Effector CD4-positive, alpha-beta T cell (primary cell): ENCODE results near the gene APOM.

Experiments used
- DNase-seq: peaks from one replicate; pipeline ENCODE4 v3.0.0-alpha.2; 2020
- total RNA-seq: gene quantifications from one replicate; lab custom pipeline; 2026; lab: John Stamatoyannopoulos, UW

Gene APOM
- total RNA-seq = 0.75 reads per million

DNA sequence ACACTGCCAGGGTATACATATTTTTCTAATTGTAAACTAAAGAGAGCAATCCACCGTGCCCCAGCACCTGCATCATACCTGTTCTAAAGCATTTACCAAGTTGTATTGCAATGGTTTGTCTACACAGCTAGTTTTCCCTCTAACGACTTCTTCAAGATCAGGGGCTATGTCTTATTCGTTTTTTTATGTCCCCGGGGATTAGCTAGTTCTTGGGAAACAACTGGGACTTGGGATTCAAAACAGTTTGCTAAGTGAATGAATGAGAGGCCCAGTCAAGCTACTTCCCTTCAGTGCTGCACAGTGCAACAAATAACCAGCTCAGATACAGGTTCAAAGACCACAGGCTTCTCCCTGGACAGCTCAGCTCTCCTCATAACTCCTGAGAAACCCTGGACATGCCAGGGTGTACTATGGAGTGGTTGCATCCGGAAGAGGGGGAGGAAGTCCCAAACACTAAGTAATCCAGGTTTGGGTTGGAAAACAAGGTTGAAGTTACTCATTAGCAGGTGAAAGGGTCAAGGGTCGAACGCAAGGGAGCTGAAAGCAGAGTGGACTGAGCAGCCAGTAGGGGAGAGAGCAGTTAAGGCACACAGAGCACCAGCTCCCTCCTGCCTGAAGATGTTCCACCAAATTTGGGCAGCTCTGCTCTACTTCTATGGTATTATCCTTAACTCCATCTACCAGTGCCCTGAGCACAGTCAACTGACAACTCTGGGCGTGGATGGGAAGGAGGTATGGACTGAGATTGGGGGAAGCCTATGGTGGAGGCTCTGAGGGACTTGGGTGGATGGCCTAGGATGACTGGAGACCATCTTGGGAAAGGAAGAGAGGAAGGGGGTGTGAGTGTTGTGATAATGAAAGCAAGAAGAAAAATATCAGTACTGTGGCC, at the start of gene APOM:
Gene APOM (plus strand): TSS at position 546 of the 889 bp plus-strand sequence. CDS start 73 bp downstream, at position 619.
- DNase-seq = no peak

DNA sequence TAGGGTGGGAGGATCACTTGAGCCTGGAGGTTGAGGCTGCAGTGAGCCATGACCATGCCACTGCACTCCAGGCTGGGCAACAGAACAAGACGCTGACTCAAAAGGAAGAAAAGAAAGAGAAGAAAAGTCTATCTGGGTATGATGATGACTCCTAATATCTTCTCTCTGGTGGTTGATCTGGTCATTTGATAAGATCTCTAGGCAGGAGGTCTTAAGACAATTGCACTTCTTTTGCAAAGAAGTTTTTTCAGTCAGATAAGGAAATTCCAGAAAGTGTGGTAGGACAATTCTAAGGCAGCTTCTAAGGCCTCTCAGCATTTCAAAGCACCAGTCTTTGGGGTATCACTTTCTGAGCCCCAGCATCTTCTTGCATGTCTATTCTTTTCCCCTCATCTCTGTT, 48.4 kb upstream of the APOM start:
- DNase-seq = no peak

DNA sequence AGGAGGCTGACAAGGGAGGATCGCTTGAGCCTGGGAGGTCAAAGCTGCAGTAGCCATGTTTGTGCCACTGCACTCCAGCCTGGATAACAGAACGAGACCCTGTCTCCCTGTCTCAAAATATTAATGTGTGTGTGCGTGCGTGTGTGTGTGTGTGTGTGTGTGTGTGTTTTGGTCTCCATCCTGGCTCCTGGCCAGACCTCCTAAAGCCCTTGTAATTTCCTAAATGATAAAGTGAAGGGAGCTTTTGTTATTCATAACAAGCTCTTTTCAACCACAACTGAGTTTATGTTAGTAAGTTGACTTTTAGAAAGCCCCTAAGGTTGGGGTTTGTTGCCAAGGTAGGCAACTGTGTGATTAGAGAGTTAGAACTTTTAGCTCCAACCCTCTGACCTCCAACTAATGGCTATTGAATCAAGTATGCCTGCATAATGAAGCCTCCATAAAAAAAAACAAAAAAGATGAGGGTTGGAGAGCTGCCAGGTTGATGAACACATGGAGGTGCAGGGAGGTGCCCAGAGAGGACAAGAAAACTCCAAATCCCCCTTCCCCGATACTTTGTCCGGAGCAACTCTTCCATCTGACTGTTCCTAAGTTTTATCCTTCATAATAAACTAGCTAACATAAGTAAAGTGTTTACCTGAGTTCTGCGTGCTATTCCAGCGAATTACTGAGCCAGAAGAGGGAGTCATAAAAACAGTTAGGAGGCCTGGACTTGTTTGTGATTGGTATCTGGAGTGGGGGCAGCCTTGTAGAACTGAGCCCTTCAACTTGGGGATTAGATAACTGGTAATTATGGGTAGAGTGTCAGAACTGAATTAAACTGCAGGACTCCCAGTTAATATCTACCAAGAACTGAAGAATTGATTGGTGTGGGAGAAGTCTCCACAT, 45.9 kb upstream of the APOM start:
- DNase-seq = no peak

DNA sequence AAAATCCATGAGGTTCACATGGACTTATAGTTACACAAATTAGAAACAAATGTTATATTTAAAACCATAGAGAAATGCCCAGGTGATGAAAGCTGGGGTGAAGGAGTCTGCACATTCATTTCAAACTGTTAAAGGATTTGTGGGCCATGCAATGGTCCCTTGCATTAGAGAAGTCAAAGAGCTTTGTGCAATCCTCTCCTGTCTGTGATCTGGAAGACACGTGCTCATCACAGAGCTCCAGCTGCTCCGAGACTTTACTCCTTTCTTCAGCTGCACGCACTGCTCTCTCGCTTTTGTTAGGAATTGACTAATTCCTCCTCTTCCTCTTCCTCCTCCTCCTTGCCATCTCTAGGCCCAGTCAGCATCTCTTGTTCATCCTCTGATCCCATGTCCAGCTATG, 44.7 kb upstream of the APOM start:
- no peak for DNase-seq

DNA sequence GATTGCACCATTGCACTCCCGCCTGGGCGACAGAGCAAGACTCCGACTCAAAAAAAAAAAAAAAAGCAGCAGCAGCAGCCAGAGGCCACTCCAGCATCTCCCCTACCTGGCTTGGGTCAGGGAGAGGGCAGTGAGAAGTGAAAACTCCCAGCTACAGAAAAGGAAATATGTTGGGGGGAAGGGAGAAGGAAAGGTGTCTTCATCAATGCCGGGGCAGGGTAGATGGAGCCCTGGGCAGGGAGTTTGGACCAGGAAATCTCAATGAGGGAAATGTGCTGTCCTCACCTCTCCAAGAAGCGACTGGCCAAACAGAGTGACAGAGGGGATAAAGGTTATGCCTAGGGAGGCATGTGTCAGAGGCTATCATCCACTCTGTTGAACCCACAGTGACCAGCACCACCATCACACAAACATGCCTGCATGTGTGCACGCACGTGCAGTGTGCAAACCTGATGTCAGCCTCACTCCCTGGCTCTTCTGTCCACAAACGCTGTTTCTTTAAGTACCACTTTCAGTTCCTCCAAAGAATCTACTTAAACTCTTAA, 41.5 kb upstream of the APOM start:
- no peak for DNase-seq

DNA sequence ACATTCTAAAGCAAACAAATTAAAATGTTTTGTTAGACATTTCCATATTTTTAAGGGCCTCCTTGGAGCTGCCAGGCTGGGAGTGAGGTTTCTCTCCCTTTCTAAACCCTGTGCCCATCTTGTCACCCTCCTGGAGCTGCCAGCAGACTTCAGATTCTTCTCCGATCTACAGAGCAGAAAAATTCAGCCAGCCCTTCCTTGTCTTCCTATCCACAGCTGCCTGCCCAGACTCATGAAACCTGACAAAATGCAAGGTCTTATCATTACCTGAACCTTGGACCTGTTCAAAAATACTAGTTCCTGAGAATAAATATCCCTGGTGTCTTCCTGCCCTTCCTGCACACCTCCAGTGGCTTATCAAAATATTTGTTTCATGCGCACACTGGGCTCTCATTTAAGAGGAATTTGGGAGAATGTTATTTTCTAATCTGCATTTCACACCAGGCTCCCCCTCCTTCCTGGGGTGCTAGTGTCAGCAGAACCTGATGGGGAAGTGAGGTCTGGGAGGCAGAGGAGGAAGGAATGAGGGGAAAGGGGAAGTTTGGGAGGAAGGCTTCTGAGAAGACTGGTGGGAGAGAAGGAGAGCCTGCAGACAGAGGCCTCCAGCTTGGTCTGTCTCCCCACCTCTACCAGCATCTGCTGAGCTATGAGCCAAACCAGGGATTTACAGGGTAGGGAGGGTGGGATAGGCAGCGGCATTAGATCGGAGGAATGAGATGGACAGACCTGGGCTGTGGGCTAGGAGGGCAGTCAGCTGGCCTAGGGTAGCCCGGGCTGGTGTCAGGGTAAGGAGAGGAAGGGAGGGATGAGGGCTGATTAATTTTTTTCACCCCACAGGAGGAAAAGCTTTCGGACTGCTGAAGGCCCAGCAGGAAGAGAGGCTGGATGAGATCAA, 40.8 kb upstream of the APOM start, which contains the start of gene AIF1:
Gene AIF1 (plus strand): TSS at position 551 of the 895 bp plus-strand sequence. CDS start 96 bp downstream, at position 647.
- no peak for DNase-seq

DNA sequence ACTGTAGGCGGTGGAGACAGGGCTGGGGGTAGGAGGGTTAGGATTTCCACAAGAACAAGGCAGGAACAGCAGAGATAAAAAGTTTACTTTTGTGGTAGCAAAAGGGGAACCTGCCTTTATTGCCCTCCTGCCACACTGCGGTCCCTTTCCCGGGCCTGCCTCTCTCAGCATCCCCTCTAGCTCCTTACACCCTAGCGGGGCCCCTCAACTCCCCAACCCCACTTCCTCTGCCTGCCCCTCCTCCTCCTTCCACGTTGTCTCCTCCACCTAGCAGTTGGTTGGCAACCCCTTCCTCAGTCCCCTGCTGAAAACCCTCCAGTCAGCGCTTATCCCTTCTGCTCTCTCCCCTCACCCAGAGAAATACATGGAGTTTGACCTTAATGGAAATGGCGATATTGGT, 39.9 kb upstream of the APOM start:
- no peak for DNase-seq

DNA sequence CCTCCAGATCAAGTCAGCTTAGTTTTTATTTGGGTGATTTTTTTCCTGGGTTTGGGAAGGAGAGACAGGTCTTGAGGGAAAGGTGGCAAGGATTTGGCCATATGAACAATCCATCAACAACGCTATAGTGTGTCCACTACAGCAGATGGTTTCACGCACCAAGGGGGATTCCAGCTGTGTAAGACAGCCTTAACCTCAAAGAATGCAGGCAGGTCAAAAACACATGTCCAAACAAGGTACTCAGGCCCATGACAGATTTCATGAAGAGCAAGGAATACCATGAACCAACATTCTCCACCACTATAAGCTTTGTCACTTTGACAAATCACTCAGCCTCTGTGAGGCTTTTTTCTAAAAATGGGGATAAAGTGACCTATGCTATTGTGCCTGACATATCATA, 38.7 kb upstream of the APOM start:
- DNase-seq = no peak

DNA sequence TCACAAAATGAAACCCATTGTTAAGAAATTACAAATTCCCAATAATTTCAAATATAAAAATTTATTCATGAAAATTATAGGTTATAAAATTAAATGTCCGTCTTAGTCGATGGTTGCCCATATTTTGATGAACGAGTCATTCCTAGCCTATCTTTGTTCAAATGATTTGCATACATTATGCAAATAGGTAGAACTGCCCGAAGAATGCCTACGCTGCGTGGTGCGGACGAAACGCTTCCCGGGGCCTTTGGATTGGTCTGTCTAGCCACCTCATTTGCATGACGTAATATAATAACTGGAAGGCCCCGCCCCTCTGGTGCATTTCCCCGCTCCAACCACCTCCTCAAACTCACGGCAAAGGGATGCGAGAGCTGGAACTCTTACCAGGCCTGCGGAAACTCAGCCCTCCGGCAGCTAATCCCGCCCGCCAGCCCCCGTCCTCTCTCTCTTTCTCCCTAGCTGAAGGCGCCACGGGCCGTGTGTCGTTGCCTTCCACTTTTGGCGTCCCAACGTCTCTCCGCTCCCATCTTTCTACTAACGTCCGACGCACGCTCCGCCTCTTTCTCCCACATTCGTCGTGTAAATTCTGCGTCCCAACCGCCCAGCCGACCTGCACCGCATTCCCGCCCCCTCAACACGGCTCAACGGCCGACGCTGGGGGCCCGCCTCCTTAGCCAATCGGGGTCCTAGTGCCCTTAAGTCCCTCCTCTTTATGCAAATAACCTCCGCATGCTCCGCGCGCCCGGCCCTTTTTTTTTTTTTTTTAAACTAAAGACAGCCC, 35.7 kb upstream of the APOM start:
- peak; percentile 94 for DNase-seq

DNA sequence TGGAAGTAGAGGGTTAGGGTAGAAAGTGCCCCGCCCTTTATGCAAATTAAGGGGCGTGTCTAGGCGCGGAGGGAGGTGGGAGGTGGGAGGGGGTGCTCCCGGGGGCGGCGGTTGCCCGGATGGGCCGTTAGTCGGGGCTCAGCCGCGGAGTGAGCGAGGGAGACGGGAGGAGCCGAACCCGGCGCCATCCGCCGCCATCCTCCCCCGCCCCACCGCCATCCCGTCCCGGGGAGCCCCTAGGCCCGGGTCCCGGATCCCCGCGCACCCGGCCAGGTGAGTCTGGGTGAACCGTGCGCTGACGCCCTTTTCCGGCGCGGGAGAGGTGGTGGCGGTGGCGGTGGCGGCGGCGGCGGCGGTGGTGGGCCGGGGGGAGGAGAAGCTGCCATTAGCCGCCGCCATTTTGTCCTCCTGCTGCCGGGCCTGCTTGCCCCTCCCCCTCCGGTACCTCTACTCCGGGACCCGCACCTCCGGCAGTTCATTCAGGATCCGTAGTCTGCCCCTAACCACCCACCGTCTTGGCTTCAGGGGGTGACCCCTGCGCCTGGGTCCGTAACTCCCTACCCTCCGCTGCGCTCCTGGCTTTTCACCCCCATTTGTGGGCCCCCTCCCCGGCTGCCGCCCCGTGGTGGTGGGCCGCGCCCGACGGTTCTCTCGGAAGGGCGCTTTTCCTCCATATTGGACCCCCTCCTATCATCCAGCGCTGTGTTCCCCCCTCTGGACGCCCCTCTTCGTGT, 34.9 kb upstream of the APOM start, which contains the start of gene PRRC2A:
Gene PRRC2A (plus strand): TSS at position 130 of the 734 bp plus-strand sequence. CDS start 2,075 bp downstream, outside the sequence.
- DNase-seq = no peak

DNA sequence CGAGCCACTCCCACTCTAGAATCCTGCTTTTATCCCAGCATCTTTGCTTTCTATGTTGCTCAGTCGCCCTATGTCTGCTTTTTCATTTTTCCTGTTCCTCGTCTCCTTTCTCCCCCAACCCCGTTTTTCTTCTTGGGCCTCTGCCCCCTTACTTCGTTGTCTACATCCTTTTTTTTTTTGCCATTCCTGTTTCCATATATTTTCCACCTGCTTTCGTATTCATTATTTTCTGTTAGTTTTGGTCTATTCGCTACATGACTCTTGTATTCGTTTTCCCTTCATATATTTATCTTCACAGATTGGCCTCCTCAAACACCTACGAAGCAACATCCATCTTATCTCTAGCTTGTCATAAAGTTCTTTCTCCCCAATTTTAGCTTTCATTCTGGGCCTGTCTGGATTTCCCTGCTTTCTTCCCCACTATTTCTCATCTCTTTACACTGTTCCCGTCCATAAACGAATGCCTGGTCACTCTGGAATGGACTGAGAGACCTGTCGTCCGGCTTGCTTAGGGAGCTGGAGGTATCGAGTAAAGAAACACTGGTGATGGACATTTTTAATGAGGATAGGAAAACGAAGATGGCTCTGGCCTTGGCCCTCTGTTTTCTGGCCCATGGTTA, 34.3 kb upstream of the APOM start:
- DNase-seq = no peak

DNA sequence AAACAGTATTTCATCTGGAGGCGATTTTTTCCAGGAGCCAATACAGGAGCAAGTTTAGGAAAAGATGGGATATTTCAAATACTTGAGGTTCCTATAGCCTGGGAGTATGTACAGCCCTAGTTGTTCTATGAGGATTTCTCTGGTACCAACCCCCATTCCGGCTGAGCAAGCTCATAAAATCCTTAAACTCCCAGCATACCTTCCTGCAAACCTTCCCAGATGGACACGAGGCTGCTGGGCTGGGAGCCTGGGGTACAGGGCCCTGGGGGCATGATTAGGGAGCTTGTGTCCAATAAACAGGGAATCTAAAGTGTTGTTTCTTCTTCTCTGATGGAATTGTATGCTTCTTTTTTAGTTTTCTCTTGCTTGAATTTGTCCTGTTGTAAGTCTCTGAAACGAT, 33.7 kb upstream of the APOM start:
- no peak for DNase-seq

DNA sequence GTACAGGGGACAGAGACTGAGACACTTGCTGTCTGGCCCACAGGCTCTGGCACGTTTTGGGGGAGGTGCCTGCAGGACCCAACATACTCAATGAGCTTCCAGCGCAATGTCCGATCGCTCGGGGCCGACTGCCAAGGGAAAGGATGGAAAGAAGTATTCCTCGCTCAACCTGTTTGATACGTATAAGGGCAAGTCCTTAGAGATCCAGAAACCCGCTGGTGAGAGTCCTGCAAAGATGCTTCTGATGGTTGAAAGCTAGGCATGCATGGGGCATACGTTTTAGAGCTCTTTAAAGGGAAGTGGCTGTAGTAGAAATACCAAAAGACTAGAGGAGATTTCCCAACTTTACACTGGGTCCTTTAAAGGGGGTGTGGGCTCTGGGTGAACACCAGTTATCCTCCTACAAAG, 33.0 kb upstream of the APOM start:
- no peak for DNase-seq

DNA sequence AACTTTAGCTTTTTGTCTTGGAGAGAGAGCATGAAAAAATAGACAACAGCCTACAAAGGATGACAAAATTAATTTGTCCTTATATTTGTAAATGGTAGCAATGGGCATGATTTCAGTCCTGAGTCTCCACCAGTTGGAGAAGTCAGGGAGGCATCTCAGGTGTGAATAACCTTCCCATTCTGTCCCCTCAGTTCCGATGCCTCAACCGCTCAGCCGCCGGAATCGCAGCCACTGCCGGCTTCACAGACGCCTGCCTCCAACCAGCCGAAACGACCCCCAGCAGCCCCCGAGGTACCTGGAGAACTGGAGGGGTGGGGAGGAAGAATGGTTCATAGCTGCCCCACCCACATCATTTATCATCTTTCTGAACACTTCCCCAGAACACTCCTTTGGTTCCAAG, 31.6 kb upstream of the APOM start:
- DNase-seq = no peak

DNA sequence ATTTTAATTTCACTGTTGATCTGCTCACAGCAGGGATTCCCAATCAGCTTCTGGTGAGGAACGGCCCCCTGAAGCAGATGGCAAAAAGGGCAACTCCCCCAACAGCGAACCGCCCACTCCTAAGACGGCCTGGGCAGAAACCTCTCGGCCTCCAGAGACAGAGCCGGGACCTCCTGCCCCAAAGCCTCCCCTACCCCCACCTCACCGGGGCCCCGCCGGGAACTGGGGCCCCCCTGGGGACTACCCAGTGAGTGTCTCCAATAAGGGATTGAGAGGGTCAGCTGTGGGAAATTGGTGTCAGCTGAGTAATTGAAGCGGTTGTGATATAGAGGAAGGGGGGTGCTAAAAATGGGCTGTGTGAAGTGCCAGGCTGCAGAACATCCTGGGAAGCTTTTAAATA, 28.7 kb upstream of the APOM start:
- no peak for DNase-seq

DNA sequence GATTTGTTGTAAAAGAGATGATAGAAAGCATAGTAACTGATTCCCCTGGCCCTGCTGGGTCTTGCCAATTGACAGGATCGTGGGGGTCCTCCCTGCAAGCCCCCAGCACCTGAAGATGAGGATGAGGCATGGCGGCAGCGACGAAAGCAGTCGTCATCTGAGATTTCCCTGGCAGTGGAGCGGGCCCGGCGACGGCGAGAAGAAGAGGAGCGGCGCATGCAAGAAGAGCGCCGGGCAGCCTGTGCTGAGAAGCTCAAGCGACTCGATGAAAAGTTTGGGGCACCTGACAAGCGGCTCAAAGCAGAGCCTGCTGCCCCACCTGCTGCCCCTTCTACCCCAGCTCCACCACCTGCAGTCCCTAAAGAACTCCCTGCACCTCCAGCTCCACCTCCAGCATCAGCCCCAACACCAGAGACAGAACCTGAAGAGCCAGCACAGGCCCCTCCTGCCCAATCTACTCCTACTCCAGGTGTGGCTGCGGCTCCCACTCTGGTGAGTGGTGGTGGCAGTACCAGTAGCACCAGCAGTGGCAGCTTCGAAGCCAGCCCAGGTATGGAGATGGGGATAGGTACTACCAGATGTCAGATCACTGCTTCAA, 27.9 kb upstream of the APOM start:
- DNase-seq = no peak

DNA sequence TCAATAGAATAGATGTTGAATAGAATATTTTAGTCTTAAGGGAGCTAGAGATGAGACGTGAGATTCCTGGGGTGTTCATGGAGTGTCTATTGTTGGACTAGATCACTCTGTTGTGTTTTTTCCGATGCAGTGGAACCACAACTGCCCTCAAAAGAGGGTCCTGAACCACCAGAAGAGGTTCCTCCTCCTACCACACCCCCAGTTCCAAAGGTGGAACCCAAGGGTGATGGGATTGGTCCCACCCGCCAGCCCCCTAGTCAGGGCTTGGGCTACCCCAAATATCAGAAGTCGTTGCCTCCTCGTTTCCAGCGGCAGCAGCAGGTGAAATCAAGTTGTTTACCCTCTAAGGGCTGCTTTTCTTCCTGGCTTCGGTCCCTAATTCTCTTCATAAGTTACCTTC, 26.7 kb upstream of the APOM start:
- no peak for DNase-seq

DNA sequence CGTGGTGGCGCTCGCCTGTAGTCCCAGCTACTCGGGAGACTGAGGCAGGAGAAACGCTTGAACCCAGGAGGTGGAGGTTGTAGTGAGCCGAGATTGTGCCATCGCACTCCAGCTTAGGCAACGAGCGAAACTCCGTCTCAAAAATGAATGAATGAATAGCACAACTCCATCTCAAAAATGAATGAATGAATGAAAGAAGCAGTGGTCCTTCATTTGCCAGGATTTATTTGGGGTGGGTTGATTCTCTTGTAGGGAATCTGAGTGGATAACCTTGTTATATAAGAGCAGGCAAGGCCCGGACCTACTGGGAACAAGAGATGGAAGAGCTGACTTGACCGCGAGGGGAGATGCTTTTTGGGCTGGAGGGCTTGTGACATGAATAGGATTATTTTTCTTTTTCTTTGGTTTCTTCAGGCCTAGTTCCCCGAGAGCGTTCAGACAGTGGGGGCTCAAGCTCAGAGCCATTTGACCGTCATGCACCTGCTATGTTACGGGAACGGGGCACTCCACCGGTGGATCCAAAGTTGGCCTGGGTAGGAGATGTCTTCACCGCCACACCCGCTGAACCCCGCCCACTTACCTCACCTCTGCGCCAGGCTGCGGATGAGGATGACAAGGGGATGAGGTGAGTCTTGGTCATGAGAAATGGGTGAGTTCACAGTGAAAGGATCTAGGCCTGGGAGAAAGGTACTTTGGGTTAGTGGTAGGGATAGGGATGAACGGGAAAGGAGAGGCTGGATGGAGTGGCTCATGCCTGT, 25.3 kb upstream of the APOM start:
- no peak for DNase-seq

DNA sequence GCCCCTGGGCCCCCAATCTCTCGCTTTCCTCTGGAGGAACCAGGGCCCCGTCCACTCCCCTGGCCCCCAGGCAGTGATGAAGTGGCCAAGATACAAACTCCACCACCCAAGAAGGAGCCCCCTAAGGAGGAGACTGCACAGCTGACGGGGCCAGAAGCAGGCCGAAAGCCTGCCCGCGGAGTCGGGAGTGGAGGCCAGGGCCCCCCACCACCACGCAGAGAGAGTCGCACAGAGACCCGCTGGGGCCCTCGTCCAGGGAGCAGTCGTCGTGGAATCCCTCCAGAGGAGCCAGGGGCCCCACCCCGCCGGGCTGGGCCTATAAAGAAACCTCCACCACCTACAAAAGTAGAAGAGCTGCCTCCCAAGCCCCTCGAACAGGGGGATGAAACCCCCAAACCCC, 24.5 kb upstream of the APOM start:
- DNase-seq = no peak
